ENCODE data around the gene SAFB2.

The SAFB2 gene

DNA sequence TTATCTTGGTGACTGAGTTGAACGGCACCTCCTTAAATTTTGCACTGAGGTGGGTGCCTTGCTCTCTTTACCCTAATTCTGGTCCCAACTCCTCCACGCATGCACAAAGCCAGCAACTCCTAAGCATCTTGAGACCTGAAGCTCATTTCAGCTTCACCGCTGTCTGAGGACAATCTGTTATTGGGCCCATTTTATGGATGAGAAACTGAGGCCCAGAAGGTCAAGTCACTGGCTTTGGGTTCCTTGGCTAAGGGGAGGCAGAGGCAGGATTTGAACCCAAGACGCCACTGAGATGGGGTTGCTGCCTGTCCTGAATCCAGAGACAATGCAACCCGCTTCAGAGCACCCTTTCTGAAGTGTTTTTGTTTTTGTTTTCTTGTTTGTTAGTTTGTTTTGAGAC, 77.5 kb downstream of the SAFB2 start:
- no peaks in the 10 kb centered on the region for H3K36me3 ChIP-seq (ENCODE audit: control insufficient read depth in 2 of 2, insufficient read depth in 2 of 2, low read length in 2 of 2)
- no peaks in the 10 kb centered on the region for H3K9me3 ChIP-seq (ENCODE audit: control insufficient read depth in 2 of 2, low read length in 2 of 2)
- no peak overlapping the region for H3K9ac ChIP-seq (ENCODE audit: low read length in 2 of 2)
- H3K4me3 ChIP-seq (ENCODE audit: low read length in 2 of 2), result no peak overlapping the region
- H3K4me1 ChIP-seq (ENCODE audit: control insufficient read depth, insufficient read depth, low read length), result no peaks in the 10 kb centered on the region
- H3K27ac ChIP-seq (ENCODE audit: low read length), result no peak overlapping the region
- H3K27me3 ChIP-seq (ENCODE audit: control insufficient read depth in 1 of 2, insufficient read depth in 2 of 2, low read length in 2 of 2), result no peaks in the 10 kb centered on the region

DNA sequence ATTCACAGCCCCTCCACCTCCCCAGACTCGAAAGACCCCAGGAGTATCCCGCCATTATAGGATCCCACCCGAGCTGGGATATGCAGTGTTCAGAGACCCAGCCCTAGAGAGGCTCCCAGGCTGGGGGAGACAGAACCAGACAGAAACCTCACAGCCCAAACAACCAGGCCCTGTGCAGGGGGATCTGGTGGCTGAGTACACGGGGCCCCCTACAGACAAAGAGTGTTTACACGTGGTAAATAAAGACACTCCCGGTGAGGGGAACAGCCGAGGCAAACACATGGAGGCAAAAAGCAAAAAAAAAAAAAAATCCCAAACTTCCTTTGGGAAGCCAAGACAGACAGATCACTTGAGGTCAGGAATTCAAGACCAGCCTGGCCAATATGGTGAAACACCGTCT, 79.9 kb downstream of the SAFB2 start:
- H3K9ac ChIP-seq (ENCODE audit: low read length in 2 of 2), result no peak overlapping the region

DNA sequence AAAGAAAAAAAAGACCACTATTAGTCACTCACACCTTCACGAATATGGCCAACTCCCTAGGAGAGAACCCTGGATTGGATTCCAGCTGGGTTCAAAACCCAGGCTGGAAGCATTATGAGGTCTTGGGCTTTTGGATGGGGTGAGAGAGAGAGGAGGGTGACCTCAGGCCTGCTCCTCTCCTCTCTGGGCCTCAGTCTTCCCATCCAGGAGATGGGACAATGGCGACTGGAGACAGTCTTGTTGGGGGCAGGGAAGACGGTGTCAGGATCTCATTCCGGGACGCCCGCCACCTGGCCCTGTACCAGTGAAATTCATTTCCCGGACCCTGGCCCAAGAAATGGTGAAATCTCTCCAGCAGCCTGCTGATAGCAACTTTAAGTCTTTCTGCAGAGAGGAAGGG, 81.1 kb downstream of the SAFB2 start:
- H3K27me3 ChIP-seq (ENCODE audit: control insufficient read depth in 1 of 2, insufficient read depth in 2 of 2, low read length in 2 of 2), result no peaks in the 10 kb centered on the region
- no peaks in the 10 kb centered on the region for H3K9me3 ChIP-seq (ENCODE audit: control insufficient read depth in 2 of 2, low read length in 2 of 2)
- H3K4me1 ChIP-seq (ENCODE audit: control insufficient read depth, insufficient read depth, low read length), result peaks cover 8% of the 10 kb centered on the region
- H3K36me3 ChIP-seq (ENCODE audit: control insufficient read depth in 2 of 2, insufficient read depth in 2 of 2, low read length in 2 of 2), result no peaks in the 10 kb centered on the region
- H3K27ac ChIP-seq (ENCODE audit: low read length), result no peak overlapping the region
- no peak overlapping the region for H3K4me3 ChIP-seq (ENCODE audit: low read length in 2 of 2)
- no peak overlapping the region for H3K9ac ChIP-seq (ENCODE audit: low read length in 2 of 2)

More for the DNA sequence above, 79.9 kb downstream of the SAFB2 start:
- H3K36me3 ChIP-seq (ENCODE audit: control insufficient read depth in 2 of 2, insufficient read depth in 2 of 2, low read length in 2 of 2), result no peaks in the 10 kb centered on the region
- H3K4me1 ChIP-seq (ENCODE audit: control insufficient read depth, insufficient read depth, low read length), result peaks cover 4% of the 10 kb centered on the region
- H3K9me3 ChIP-seq (ENCODE audit: control insufficient read depth in 2 of 2, low read length in 2 of 2), result no peaks in the 10 kb centered on the region
- no peak overlapping the region for H3K27ac ChIP-seq (ENCODE audit: low read length)
- no peak overlapping the region for H3K4me3 ChIP-seq (ENCODE audit: low read length in 2 of 2)
- no peaks in the 10 kb centered on the region for H3K27me3 ChIP-seq (ENCODE audit: control insufficient read depth in 1 of 2, insufficient read depth in 2 of 2, low read length in 2 of 2)

DNA sequence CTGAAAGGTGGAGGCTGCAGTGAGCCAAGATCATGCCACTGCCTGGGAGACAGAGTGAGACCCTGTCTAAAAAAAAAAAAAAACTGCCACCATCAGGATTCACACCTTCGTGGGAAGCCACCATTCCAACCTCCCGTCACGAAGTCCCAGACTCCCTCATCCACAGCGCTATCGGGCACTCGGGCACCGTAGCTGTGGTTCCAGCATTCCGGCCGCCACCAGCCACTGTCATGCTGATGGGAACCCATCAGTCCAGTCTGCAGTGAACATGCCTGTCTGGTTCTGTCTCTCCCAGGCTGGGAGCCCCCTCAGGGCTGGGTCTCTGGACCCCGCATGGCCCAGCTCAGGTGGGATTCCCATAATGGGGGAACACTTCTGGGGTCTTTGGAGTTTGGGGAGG, 82.4 kb downstream of the SAFB2 start:
- H3K27me3 ChIP-seq (ENCODE audit: control insufficient read depth in 1 of 2, insufficient read depth in 2 of 2, low read length in 2 of 2), result no peaks in the 10 kb centered on the region
- H3K27ac ChIP-seq (ENCODE audit: low read length), result no peak overlapping the region
- no peaks in the 10 kb centered on the region for H3K36me3 ChIP-seq (ENCODE audit: control insufficient read depth in 2 of 2, insufficient read depth in 2 of 2, low read length in 2 of 2)
- peaks cover 14% of the 10 kb centered on the region for H3K4me1 ChIP-seq (ENCODE audit: control insufficient read depth, insufficient read depth, low read length)
- no peak overlapping the region for H3K9ac ChIP-seq (ENCODE audit: low read length in 2 of 2)
- H3K9me3 ChIP-seq (ENCODE audit: control insufficient read depth in 2 of 2, low read length in 2 of 2), result peaks cover under 1 to 2% of the 10 kb centered on the region in 2 donors
- no peak overlapping the region for H3K4me3 ChIP-seq (ENCODE audit: low read length in 2 of 2)

DNA sequence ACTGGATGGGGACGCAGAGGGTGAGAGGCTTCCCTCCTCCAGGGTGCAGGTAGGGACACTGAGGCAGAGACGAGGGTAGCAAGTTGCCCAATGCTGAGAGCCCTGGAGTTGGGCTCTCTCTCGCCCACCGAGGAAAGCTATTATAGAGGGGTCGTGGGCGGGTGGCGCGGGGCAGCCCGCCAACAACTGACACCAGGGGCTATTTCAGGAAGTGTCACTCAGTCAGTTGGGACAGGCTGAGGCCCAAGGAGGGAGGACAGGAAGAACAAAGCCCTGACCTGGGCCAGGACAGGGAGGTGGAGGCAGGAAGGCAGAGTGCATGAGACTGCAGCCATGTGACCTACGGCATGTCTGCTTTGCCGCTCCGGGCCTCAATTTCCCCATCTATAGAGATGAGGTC, 84.7 kb downstream of the SAFB2 start:
- Histone ChIP-seq H3K4me3 (ENCODE audit: low read length in 2 of 2) (no peak overlapping the region), H3K4me1 (ENCODE audit: control insufficient read depth, insufficient read depth, low read length) (peaks cover 14% of the 10 kb centered on the region), H3K9ac (ENCODE audit: low read length in 2 of 2) (no peak overlapping the region), H3K9me3 (ENCODE audit: control insufficient read depth in 2 of 2, low read length in 2 of 2) (peaks cover 4 to 14% of the 10 kb centered on the region in 2 donors), H3K27ac (ENCODE audit: low read length) (no peak overlapping the region), H3K36me3 (ENCODE audit: control insufficient read depth in 2 of 2, insufficient read depth in 2 of 2, low read length in 2 of 2) (no peaks in the 10 kb centered on the region), H3K27me3 (ENCODE audit: control insufficient read depth in 1 of 2, insufficient read depth in 2 of 2, low read length in 2 of 2) (no peaks in the 10 kb centered on the region)

All from stomach smooth muscle (tissue), 2 donors.